NCI-H82 treated with DMSO at 0.1 percent for 48 hours (cell line): ENCODE data around the gene GORASP1.
A peak's percentile ranks its signal among the peaks of the same experiment; 100 is the strongest.

Experiments used
- DNase-seq: peaks from one replicate; lab custom pipeline; 2025; ENCODE audit not compliant: unreplicated experiment; lab: John Stamatoyannopoulos, UW

The GORASP1 gene

GRCh38 chr3:39107388-39108199 lies at the start of gene GORASP1, which contains the start of gene TTC21A:
Gene GORASP1, minus strand, starts transcription at chr3:39107627. Its CDS starts 86 bp downstream, at chr3:39107541.
Gene TTC21A, plus strand, starts transcription at chr3:39107680. Its CDS starts 158 bp downstream, at chr3:39107838.
- DNase-seq: peak; percentile 39

GRCh38 chr3:39156421-39156820 lies 49.0 kb upstream of the GORASP1 start:
- no peak for DNase-seq

DNA sequence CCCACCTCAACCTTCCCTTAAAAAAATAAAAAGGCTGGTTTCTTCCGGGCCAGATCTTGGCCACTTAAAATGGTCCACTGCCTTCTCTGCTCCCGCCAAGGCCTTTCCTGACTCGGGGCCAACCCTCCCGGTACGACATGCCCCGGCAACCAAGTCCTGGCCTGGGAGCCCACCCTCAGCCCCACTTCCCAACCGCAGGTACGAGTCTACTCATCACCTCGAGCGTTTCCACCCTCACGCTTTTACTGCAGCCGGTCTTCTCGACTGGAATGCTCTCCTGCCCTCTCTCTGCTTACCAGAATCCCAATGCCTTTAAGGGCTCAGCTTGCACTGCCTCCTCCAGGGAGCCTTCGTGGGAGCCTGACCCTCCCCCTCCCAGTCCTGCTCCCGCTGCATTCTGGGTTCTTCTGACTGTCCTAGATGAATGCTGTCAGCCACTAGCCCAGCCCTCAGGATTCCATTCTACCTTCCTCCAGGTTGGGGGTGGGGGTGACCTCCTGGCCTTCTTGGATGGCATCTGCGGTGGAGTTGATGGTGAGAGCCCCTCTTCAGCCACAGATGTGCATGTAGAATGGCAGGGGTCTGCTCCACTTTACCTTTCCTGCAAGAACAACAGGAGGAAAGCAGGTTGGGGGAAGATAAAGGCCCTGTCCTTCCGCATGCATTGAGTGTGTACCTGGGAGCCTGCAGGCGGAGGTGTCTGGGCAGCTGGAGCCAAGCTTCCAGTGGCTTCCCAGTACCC lies 47.0 kb upstream of the GORASP1 start:
- DNase-seq: no peak

GRCh38 chr3:39153977-39154279 lies 46.5 kb upstream of the GORASP1 start:
- no peak for DNase-seq

DNA sequence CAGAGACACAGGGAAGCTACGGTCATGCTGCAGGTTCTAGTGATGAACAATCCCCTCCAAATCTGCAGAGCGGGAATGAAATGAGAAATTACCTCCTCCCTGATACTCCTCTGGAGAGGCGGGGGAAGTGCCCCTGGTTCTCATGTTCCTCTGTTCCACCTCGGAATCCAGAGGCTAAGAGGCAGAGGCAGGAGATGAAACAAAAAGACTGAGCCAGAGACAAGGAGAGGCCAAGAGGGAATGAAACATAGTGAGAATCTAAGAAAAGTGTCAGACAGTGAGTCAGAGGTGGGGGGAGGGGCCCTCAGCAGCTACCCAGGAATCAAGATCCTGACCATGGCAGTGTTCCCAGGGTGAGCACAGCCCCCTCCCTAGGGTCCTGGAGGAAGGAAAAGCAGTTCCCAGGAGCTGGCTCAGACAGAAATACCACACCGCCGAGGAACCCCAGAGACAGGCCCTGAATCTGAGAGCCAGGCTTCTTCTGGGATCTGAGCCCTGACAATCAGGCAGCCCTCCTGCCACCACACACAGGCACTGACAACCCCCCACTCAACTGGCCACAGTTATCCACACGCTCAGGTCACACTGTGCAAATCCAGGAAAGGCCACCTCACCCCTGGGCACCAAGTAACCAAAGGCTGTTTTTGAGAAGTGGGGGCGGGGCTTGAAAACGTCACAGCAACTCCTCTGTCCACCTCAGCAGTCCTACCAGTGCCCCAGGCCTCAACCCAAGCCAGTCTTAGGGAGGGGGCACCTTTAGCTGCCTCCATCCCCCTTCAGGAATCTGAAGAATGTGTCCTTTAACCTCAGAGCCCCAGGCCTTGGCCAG lies 43.6 kb upstream of the GORASP1 start:
- DNase-seq: no peak

DNA sequence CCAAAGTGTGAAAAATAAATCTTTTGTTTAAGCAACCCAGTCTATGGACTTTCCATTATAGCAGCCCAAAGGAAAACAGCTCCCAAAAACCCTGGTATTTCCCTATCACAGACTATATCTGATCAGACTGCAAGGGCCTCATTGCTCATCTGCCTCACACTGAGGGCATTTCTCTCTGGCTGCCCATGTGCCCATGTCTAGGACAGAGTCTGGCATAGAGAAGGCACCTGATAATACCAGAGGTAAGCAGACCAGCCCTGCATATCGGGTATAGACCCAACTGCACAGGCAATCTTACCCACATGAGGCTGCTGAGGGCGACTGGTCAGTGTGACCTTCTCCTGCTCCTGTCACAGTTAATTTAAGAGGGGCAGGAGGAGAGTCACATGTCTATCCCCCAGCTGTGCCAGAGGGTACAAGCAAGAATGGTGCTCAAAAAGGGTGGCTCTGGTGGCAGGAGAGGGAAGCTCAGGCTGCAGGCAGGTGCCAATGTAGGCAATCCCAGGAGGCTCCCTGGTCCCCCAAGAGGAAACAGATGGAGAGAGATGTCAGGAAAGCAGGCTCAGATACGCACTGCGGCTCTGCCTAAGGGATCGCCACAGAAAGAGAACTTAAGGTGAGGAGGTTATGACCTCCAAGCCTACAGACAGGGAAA lies 42.8 kb upstream of the GORASP1 start:
- peak; percentile 36 for DNase-seq

GRCh38 chr3:39149498-39150147 lies 42.2 kb upstream of the GORASP1 start:
- DNase-seq: no peak

DNA sequence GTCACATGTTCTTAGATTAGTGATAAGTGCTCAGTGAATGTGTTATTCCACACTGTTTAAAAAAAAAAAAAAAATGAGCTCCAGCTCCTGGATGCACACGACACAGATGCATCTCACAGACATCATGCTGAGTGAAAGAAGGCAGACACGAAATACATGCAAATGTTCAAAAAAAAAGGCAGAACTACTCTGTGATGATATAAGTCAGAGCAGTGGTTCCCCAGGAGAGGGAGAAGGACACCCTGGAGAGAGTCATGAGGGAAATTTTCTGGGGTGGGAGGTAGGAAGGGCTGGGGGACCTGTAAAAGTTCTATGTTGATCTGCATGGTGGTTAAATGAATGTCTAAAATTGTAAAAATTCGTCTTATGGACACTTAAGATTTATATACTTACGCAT lies 41.6 kb upstream of the GORASP1 start:
- no peak for DNase-seq

DNA sequence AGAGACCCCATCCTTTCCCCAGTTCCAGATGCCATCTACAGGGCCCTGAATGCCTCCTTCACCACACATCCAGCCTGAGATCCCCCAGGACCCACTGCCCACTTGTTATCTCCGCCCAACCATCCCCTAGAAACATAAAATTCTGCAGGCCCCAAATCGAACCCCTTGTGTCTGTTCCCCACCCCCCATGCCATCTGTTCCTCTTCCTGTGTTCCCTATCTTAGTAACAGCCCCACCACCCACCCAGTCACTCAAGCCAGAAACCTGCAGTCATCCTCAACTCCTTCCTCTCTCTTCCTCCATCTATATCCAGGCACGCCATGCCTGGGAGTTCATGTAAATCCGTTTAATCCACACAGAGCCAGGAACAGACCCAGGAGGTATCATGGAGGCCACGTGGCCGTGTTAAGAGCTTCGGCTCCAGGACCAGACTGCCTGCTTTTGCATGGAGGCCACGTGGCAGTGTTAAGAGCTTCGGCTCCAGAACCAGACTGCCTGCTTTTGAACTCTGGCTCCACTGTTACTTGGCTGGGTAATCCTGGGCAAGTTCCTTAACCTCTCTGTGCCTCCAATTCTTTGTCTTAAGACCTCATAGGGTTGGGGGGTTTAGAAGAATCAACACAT lies 41.1 kb upstream of the GORASP1 start:
- peak; percentile 91 for DNase-seq

- DNase-seq: peak; percentile 70
Measured at GRCh38 chr3:39147711-39148434, 40.4 kb upstream of the GORASP1 start.

DNA sequence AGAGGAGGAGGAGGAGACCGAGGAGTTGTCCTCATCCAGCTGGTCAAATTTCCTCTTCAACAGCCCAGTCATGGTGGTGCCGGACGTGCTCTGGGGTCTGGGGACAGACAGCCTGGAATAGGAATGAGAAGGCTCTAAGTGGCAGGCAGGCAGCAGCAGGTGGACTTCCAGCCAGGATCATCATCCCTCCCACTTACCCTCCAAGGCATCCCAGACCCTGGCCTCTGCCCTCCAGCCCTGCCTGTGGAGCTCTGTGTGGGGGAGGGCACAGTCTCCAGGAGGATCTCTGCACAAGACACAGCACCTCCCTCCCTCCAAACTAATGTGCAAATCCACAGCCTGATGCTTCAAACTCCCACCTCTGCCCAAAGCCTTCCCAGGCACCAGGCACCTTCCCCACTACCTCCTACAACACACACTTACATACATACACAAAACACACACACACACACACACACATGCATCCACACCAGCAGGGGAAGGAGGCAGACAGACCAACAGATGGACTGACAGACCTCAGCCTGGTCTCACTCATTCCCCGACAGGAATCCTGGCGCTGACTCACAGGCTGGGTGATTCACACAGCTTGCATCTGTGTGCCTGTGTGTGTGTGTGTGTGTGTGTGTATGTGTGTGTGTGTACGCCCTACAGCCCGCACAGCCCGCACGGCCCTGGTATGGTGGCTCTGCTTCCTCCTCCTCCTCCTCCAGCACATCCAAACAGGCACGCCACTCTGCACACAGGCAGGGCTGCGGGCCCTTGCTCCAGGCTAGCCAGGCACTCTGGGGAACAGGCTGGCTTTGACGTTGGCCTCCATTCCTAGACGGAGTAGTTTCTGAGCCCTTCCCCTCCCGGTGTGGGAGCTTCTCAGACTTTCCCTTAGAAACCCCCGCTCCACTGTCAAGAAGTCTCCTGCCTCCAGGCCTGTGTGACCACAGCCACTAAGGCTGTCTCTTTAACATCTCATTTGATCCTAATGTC lies 39.5 kb upstream of the GORASP1 start:
- DNase-seq: no peak

- no peak for DNase-seq
Measured at GRCh38 chr3:39146083-39146501, 38.7 kb upstream of the GORASP1 start.

- no peak for DNase-seq
Measured at GRCh38 chr3:39144748-39145380, 37.4 kb upstream of the GORASP1 start.

DNA sequence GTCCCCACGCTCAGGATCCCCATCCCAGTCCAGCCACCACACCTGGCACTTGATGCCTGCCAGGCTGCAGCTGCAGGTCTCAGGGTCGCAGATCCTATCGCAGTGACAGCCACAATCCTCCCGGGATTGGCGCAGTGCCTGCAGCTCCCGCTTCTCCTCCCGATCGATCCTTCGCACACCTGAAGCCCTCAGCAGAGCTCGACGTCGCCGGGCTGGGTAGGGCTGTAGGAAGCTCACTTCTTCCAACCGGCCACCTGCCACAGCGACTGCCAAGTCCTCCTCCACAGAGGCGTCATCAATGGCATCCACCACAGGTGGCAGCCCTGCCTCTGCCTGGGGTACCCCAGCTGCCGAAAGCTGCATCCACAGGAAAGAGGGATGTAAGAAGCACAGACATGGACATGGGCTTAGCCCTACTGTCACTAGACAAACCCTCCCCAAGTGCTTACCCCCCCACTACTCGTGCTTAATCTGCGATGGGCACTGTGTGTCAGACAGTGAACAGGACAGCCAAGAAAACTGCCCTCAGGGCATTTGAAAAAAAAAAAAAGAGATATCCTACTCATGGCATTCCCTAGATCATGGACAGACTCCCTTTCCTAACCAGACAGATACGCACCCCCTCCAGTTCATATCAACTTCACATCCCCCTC lies 36.8 kb upstream of the GORASP1 start:
- no peak for DNase-seq

- no peak for DNase-seq
Measured at GRCh38 chr3:39143051-39143885, 35.8 kb upstream of the GORASP1 start.

DNA sequence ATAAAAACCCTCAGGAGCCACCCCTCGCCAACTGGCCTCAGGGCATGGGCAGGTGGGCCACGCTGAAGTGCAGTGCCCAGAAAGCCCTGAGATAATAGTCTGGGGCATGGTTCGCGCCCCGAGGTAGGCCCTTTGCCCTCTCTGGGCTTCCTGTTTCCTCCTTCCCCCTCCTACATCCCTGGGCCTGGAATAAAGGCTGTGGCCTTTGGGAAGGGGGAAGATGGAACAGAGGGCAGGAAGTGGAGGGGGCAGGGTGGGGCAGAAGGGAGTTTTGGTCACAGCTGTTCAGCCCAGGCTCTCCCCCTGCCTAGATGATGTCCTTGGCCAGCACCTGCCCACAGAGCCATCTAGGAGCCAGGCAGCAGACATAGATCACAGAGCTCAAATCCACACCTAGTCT lies 34.6 kb upstream of the GORASP1 start:
- no peak for DNase-seq
